Measurements from ENCODE around the gene NRXN2.

The NRXN2 gene

DNA sequence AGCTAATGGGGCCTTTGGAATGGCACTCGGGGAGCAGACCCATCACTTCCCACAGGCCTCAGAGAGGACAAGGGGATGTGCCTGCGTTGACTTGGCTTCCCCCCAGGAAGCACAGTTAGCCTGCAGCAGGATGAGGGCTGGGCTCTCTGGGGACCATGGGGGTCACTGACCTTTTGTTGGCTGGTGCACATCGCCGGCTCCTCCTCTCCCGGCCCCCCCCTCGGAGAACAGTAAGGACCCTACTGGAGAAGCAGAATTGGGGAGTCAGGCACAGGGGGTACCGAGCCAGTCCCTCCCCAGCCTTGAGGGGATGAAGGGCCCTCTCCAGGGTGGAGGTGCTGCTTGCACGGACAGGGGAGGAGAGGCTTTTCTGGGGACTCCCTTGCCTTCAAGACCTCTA lies 32.8 kb downstream of the NRXN2 start:
- TF ChIP-seq, protein P1, sequence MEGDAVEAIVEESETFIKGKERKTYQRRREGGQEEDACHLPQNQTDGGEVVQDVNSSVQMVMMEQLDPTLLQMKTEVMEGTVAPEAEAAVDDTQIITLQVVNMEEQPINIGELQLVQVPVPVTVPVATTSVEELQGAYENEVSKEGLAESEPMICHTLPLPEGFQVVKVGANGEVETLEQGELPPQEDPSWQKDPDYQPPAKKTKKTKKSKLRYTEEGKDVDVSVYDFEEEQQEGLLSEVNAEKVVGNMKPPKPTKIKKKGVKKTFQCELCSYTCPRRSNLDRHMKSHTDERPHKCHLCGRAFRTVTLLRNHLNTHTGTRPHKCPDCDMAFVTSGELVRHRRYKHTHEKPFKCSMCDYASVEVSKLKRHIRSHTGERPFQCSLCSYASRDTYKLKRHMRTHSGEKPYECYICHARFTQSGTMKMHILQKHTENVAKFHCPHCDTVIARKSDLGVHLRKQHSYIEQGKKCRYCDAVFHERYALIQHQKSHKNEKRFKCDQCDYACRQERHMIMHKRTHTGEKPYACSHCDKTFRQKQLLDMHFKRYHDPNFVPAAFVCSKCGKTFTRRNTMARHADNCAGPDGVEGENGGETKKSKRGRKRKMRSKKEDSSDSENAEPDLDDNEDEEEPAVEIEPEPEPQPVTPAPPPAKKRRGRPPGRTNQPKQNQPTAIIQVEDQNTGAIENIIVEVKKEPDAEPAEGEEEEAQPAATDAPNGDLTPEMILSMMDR (IDR thresholded peaks at IDR 0.05; ENCODE audit: low read depth, low read length): no peak

DNA sequence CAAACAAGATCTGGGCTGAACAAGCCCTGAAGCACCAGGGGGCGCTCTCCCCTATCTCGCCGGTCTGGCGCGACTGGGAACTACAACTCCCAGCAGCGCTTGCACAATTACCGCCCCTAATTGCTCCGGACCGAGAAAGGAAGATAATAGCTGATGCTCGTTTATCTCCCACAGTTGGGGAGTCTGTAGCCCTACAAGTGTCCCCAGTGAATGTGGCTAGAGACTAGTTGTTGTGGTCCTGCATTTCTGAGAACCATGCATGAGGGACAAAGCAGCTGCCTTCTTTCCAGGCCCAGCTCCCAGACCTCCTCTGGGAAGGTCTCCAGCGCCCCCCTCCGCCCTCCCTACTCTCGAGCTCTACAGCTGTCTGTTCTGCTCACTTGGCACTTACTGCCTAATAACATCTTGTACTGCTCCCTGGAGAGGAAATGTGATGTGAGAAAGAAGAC lies 34.4 kb downstream of the NRXN2 start:
- H3K4me3 ChIP-seq (replicated peaks in 1 of 2; ENCODE audit: low read depth in 2 of 2, low read length in 2 of 2): peak overlapping the region; percentile 32 to 42
- DNase-seq (ENCODE audit: low read depth in 2 of 2): peak; percentile 87
- TF ChIP-seq, protein P1 (IDR thresholded peaks at IDR 0.05; ENCODE audit: low read depth, low read length): peak; percentile 91

More for the DNA sequence above, 32.8 kb downstream of the NRXN2 start:
- no peak overlapping the region for H3K4me3 ChIP-seq (replicated peaks in 1 of 2; ENCODE audit: low read depth in 2 of 2, low read length in 2 of 2)
- no peak for DNase-seq (ENCODE audit: low read depth in 2 of 2)

DNA sequence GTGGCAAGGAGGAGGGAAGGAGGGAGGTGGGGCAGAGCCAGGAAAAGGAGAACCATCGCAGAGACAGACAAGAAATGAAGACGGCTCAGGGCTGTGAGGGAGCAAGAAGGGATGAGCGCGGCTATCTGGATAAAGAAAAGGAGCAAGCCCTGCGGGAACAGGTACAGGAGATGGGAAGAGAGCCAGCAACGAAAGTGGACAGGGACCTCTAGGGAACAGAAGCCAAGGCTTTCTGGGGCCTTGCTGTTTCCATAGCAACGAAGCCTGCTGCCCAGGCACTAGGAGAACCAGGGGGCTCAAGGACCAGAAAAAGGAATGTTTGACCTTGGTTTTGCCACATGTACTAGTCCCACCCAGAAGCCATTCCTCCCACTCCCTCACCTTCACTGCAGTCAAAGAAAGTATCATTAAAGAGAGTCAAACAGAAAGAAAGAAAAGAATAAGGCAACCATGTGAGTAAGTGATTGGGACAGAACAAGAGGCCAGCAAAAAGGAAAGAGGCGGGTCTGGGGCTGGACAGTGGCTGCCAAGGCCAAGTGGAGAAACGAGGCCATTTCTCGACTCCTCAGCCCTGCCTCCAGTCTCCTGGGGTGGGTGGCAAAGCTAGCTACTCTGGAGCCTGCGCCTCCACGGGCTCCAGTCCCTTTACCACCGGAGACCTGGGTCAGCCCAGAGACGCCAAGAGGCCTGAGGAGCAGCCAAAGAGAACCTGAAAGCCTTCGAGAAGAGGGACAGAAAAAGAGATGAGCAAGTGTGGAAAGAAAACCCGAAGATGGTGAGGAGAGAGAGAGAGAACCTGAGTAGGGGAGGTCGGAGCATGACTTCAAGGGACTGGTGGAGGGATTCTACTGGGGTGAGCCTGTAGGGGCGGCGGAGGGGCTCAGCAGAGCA lies 35.1 kb downstream of the NRXN2 start:
- H3K4me3 ChIP-seq (replicated peaks in 1 of 2; ENCODE audit: low read depth in 2 of 2, low read length in 2 of 2): no peak overlapping the region
- TF ChIP-seq, protein P1 (IDR thresholded peaks at IDR 0.05; ENCODE audit: low read depth, low read length): no peak
- DNase-seq (ENCODE audit: low read depth in 2 of 2): peak; percentile 16 to 21

DNA sequence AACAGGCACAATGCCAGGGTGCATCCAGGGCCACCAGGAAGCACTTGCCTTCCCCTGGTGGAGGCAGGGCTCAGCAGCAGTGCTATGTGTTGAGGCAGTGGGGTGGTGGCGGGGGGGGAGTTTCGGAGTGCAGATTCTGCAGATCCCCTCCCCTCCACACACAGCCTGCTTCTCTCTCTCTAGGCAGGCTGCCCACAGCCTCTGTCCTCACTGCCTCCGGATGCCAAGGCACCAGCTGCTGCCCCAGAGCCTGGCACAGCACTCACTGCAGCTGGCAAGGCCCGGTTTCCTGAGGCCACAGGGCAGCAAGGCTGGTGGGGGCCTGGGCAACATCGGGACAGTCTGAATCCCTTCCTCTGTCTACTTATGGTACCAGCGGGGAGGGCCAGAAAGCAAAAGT lies 35.8 kb downstream of the NRXN2 start:
- peak in 1 of 2 donors; percentile 5 for DNase-seq (ENCODE audit: low read depth in 2 of 2)
- no peak overlapping the region for H3K4me3 ChIP-seq (replicated peaks in 1 of 2; ENCODE audit: low read depth in 2 of 2, low read length in 2 of 2)
- TF ChIP-seq, protein P1 (IDR thresholded peaks at IDR 0.05; ENCODE audit: low read depth, low read length): no peak

DNA sequence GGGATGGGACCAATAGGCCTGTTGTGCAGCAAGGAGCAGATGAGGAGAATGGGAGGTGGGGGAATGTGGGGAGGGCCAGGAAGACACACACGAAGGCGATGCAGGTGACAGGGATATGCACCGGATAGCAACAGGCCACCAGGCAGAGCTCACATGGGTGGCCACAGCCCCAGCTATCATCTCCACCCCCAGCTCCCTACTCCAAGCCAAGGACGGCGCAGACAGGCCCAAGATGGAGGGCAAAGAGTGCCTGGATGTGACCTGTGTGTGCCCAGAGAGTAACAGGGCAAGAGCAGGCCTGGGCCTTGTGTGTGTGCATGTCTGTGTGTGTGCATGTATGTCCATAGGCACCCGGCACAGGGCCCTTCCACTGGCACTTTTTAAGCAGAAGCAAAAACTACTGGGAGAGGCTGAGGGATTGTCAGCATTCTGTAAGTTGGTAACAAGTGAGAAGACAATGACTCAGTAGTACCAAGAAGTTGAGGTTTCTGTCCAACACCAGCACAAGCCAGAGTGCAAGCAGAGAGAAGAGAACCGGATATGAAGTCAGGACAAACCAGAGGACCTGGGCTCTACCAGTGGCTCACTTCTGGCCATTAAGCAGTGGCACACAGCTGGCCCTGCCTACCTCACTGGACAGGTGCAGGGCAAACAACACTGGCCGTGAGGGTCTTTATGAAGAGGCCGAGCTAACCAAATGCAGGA lies 36.4 kb downstream of the NRXN2 start:
- H3K4me3 ChIP-seq (replicated peaks in 1 of 2; ENCODE audit: low read depth in 2 of 2, low read length in 2 of 2): no peak overlapping the region
- TF ChIP-seq, protein P1 (IDR thresholded peaks at IDR 0.05; ENCODE audit: low read depth, low read length): no peak
- DNase-seq (ENCODE audit: low read depth in 2 of 2): no peak

DNA sequence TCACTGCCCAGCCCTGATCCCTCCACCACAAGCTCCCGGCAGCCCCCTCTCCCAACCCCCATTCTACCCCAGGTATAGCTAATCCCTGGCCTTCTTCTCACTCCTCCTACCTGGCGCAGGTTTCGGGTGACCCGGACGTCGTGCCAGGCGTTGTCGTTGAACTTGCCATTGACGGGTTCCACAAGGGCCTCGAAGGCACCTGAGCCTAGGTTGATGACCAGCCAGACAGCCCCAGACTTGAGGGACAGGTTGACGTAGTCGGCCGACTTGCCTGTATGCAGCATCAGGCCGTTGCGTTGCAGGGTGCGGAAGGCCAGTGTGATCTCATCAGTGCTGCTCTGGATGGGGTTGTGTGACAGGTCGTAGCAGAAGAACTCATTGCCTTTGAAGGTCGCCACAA lies 37.5 kb downstream of the NRXN2 start:
- TF ChIP-seq, protein P1 (IDR thresholded peaks at IDR 0.05; ENCODE audit: low read depth, low read length): no peak
- DNase-seq (ENCODE audit: low read depth in 2 of 2): no peak
- H3K4me3 ChIP-seq (replicated peaks in 1 of 2; ENCODE audit: low read depth in 2 of 2, low read length in 2 of 2): no peak overlapping the region

Data from cardiac fibroblast (primary cell).